Spleen (tissue), 11 donors: ENCODE measurements around the gene PAOX. TPM values are rescaled to one million over a fixed set of nuclear protein-coding genes. Genes with fewer than 3 reads are reported as not detected.
A peak's percentile ranks its signal among the peaks of the same experiment; 100 is the strongest.

Experiments
- DNase-seq: peaks from one replicate; pipeline ENCODE4 v3.0.0-alpha.2; 2020
- H3K27ac ChIP-seq, 8 donors: fragments of 200-600 bp; sonication (generic) in 7 of 8; 1 replicate in 4 of 8; 2 replicates in 4 of 8; pipeline versions ENCODE4 v1.5.0 to v1.8.0; 2016 to 2021; ENCODE audit warnings: inconsistent platforms in 4 of 8, mild to moderate bottlenecking in 4 of 8, moderate library complexity in 1 of 8
- H3K27me3 ChIP-seq, 7 donors: fragments of 200-600 bp; sonication (generic) in 6 of 7; replicated peaks in 1 of 7; 1 replicate in 4 of 7; 2 replicates in 3 of 7; pipeline versions ENCODE4 v1.5.0 to v1.8.0; 2016 to 2021; ENCODE audit warnings: inconsistent platforms in 3 of 7, mild to moderate bottlenecking in 1 of 7
- H3K36me3 ChIP-seq, 6 donors: fragments of 200-600 bp; sonication (generic) in 5 of 6; 1 replicate in 4 of 6; 2 replicates in 2 of 6; pipeline versions ENCODE4 v1.5.0 to v1.8.0; 2016 to 2021; ENCODE audit warnings: inconsistent platforms in 2 of 6
- H3K4me1 ChIP-seq, 6 donors: fragments of 200-600 bp; sonication (generic) in 5 of 6; 1 replicate in 3 of 6; 2 replicates in 3 of 6; pipeline versions ENCODE4 v1.5.0 to v1.8.0; 2016 to 2021; ENCODE audit warnings: inconsistent platforms in 3 of 6
- H3K4me3 ChIP-seq, 8 donors: fragments of 200-600 bp; sonication (generic) in 7 of 8; 1 replicate in 4 of 8; 2 replicates in 4 of 8; pipeline versions ENCODE4 v1.5.0 to v1.8.0; 2016 to 2021; ENCODE audit warnings: inconsistent platforms in 4 of 8, mild to moderate bottlenecking in 4 of 8, moderate library complexity in 2 of 8
- H3K9me3 ChIP-seq, 8 donors: fragments of 200-600 bp; sonication (generic) in 7 of 8; 1 replicate in 4 of 8; 2 replicates in 4 of 8; pipeline versions ENCODE4 v1.5.0 to v1.8.0; 2016 to 2021; ENCODE audit warnings: inconsistent platforms in 4 of 8
- CTCF ChIP-seq, 11 experiments: fragments of 200-600 bp in 7 of 11; fragments of 450-650 bp in 4 of 11; sonication (generic) in 4 of 11; IDR thresholded peaks in 8 of 11; conservative IDR thresholded peaks in 3 of 11; 1 replicate in 7 of 11; 2 replicates in 4 of 11; pipeline versions ENCODE4 v1.4.0 to v1.8.0; 2016 to 2021; ENCODE audit warnings: antibody characterized with exemption in 11 of 11, inconsistent platforms in 4 of 11, mild to moderate bottlenecking in 1 of 11
- POLR2A ChIP-seq, 3 donors: fragments of 450-650 bp; IDR thresholded peaks; one replicate each; pipeline ENCODE4 v1.5.1; 2017; ENCODE audit warnings: antibody characterized with exemption in 3 of 3, mild to moderate bottlenecking in 1 of 3
- POLR2AphosphoS5 ChIP-seq, 3 donors: sonication (generic); formaldehyde crosslinking; IDR thresholded peaks; one replicate each; pipeline ENCODE4 v1.5.1; 2017; ENCODE audit warnings: antibody characterized with exemption in 3 of 3
- WGBS, 5 donors: extraction: QIAGEN DNeasy Blood & Tissue Kit in 3 of 5; methylation state at CpG; one replicate each; pipeline versions ENCODE4 v1.1.5 to v1.1.7; 2013 to 2018; 5-methylcytosine and 5-hydroxymethylcytosine counted together
- intact Hi-C: fragments of 100-400 bp; cut with DNase I; formaldehyde crosslinking; loops from one replicate; pipeline ENCODE4 v1.15.0; 2023; ENCODE audit warnings: low total_unique reads
- polyA plus RNA-seq, 3 donors: library from polyadenylated mRNA; stranded (reverse); fragments of 200-250 nt; gene quantifications; one replicate each; pipeline ENCODE4 v1.2.1, GENCODE V29; 2013
- total RNA-seq, 7 donors: library from RNA; depleted of rRNA in 3 of 7; stranded (reverse); fragments of >200 nt in 3 of 7; fragmentation: NEBNext Ultra II Directional in 4 of 7; extraction: Animal tissue kit (Norgen Biotek cat#: 25700) in 4 of 7; gene quantifications; one replicate each; pipeline versions ENCODE4 v1.1.0 to v1.2.1, GENCODE V29; 2016 to 2021
- donor health status: healthy with polysubstance abuse.
- donor health status: DM: no; HTN: no; CAD: no; lungs with moderate emphysema.
- donor health status: DM: no; HTN: no; CAD: no.
- donor health status: Bipolar disorder and iron deficiency.
- donor health status: healthy.
- donor health status: DM: no; HTN: no; CAD: no.
- donor health status: DM: yes; HTN: yes; CAD: no.

Gene PAOX
- total and polyA plus RNA-seq, 10 donors, result 15.4 to 34.0 (median 21.5) TPM

DNA sequence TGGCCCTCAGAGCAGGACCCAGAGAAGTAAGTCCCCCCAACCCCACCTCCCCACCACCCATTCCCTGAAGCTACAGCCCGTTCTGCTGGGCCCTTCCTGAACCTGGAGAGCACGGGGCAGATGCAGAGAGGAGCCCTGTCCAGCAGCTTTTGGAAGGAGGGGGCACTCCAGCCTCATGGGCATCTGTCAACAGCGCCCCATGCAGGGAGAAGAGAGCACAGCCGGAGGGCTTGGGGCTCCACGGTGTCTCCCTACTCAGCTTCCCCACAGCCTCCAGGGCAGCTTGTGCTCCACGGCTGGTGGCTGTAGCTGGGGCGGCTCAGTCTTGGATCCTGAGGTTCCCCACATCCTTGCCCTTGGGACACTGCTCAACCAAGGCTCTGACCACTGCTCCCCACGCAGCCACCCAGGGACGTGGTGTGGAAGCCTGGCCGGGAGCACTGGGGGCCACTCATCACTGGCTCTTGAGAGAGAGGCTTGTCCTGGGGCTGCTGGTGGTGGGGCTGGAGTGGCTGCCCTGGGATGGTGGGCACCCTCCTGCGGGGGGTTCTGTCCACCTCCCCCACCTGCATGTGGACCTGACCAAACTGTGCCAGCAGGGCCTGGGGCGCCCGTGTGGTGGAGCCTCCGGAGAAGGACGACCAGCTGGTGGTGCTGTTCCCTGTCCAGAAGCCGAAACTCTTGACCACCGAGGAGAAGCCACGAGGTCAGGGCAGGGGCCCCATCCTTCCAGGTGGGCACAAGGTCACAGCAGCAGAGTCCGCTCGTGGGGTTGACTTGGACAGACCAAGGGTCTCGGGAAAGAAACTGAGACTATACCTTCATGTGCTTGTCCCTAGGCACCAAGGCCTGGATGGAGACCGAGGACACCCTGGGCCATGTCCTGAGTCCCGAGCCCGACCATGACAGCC is 27.4 kb upstream of the PAOX start:
- Histone ChIP-seq H3K36me3 (peaks cover 0 to 18% (median 0%) of the 10 kb centered on the region in 6 donors), H3K4me1 (peaks cover 4 to 18% (median 9%) of the 10 kb centered on the region in 6 donors), H3K27me3 (peaks cover 0 to 46% (median 15%) of the 10 kb centered on the region in 7 donors), H3K9me3 (no peaks in the 10 kb centered on the region), H3K4me3 (no peak overlapping the region), H3K27ac (no peak overlapping the region)
- intact Hi-C loops, result no loop called here
- TF ChIP-seq CTCF (IDR thresholded peaks at IDR 0.05 in 8 of 11, conservative IDR thresholded peaks at IDR 0.05 in 3 of 11), result no peak
- peak in 1 of 3 donors; percentile 52 for TF ChIP-seq POLR2AphosphoS5 (IDR thresholded peaks at IDR 0.05)
- TF ChIP-seq POLR2A (IDR thresholded peaks at IDR 0.05), result no peak
- 65 to 72% (median 67%) methylated on average over 15 to 24 of the region's 24 CpGs for WGBS, 5 donors
- no peak for DNase-seq

- Histone ChIP-seq H3K27ac (no peak overlapping the region), H3K27me3 (peaks cover 0 to 28% (median under 1%) of the 10 kb centered on the region in 7 donors), H3K9me3 (no peaks in the 10 kb centered on the region), H3K4me1 (peaks cover 8 to 29% (median 20%) of the 10 kb centered on the region in 6 donors), H3K36me3 (peaks cover 0 to 18% (median 0%) of the 10 kb centered on the region in 6 donors), H3K4me3 (no peak overlapping the region)
- WGBS, 5 donors, result 79 to 85% (median 82%) methylated on average over 7 to 16 of the region's 16 CpGs
- DNase-seq, result no peak
- TF ChIP-seq POLR2AphosphoS5 (IDR thresholded peaks at IDR 0.05) (peak in 2 of 3 donors; percentile 21 to 44), POLR2A (IDR thresholded peaks at IDR 0.05) (no peak), CTCF (IDR thresholded peaks at IDR 0.05 in 8 of 11, conservative IDR thresholded peaks at IDR 0.05 in 3 of 11) (no peak)
- intact Hi-C loops, result no loop called here
These were observed 25.7 kb upstream of the PAOX start for GRCh38 chr10:133353202-133353959.

GRCh38 chr10:133353988-133354605 is 25.0 kb upstream of the PAOX start:
- no peak for DNase-seq
- no peak overlapping the region for H3K4me3 ChIP-seq
- intact Hi-C loops, result no loop called here
- WGBS, 5 donors, result 82 to 92% (median 86%) methylated on average over 15 to 16 of the region's 16 CpGs
- no peak for TF ChIP-seq POLR2A (IDR thresholded peaks at IDR 0.05)
- TF ChIP-seq POLR2AphosphoS5 (IDR thresholded peaks at IDR 0.05), result no peak
- no peak for TF ChIP-seq CTCF (IDR thresholded peaks at IDR 0.05 in 8 of 11, conservative IDR thresholded peaks at IDR 0.05 in 3 of 11)
- no peaks in the 10 kb centered on the region for H3K9me3 ChIP-seq
- H3K27ac ChIP-seq, result no peak overlapping the region
- H3K27me3 ChIP-seq, result peaks cover 0 to 21% (median 0%) of the 10 kb centered on the region in 7 donors
- H3K36me3 ChIP-seq, result peaks cover 0 to 18% (median 0%) of the 10 kb centered on the region in 6 donors
- peaks cover 8 to 29% (median 20%) of the 10 kb centered on the region in 6 donors for H3K4me1 ChIP-seq
